HepG2 (cell line): ENCODE data around the gene VWA3A. TPM values are rescaled to one million over a fixed set of nuclear protein-coding genes. Genes with fewer than 3 reads are reported as not detected.
A peak's percentile ranks its signal among the peaks of the same experiment; 100 is the strongest.

Experiments
- CBFB ChIP-seq: sonication (generic); formaldehyde crosslinking; IDR thresholded peaks from 2 replicates; pipeline ENCODE4 v1.4.0; 2020; ENCODE audit warnings: missing genetic modification reagents
- EZH2 ChIP-seq: conservative IDR thresholded peaks from 2 replicates; pipeline ENCODE4 v1.6.1; 2012; ENCODE audit warnings: mild to moderate bottlenecking, low read depth, low read length, moderate library complexity
- HNF4G ChIP-seq, 2 experiments: sonication (generic) in 1 of 2; formaldehyde crosslinking in 1 of 2; IDR thresholded peaks; 2 replicates each; pipeline versions ENCODE4 v1.4.0 to v1.6.1; 2011 to 2020; ENCODE audit warnings: borderline replicate concordance in 2 of 2, low read depth in 2 of 2, mild to moderate bottlenecking in 2 of 2, low read length in 1 of 2, missing genetic modification reagents in 1 of 2, moderate library complexity in 1 of 2
- HOXD1 ChIP-seq: sonication (generic); formaldehyde crosslinking; IDR thresholded peaks from 2 replicates; pipeline ENCODE4 v1.5.0; 2020; ENCODE audit warnings: missing genetic modification reagents
- MATR3 ChIP-seq: sonication (generic); formaldehyde crosslinking; IDR thresholded peaks from 2 replicates; pipeline ENCODE4 v1.4.0; 2020; ENCODE audit warnings: missing genetic modification reagents
- MEIS2 ChIP-seq: sonication (generic); formaldehyde crosslinking; IDR thresholded peaks from 2 replicates; pipeline ENCODE4 v1.9.0; 2021; ENCODE audit warnings: mild to moderate bottlenecking, missing genetic modification reagents
- NR2F2 ChIP-seq: IDR thresholded peaks from 2 replicates; pipeline ENCODE4 v1.6.1; 2012; ENCODE audit warnings: low read depth, inconsistent platforms, borderline replicate concordance
- REPIN1 ChIP-seq: sonication (generic); formaldehyde crosslinking; IDR thresholded peaks from 2 replicates; pipeline ENCODE4 v1.8.0; 2022; ENCODE audit warnings: missing genetic modification reagents, low read depth, mild to moderate bottlenecking, borderline replicate concordance
- REST ChIP-seq, 2 experiments: IDR thresholded peaks; 2 replicates each; pipeline ENCODE4 v1.6.1; 2011 to 2012; ENCODE audit warnings: low read length in 2 of 2, borderline replicate concordance in 1 of 2, low read depth in 1 of 2, mild to moderate bottlenecking in 1 of 2, moderate library complexity in 1 of 2
- SNRNP70 ChIP-seq: fragments of 200-400 bp; formaldehyde crosslinking; IDR thresholded peaks from 2 replicates; pipeline ENCODE4 v1.6.1; 2017; ENCODE audit warnings: mild to moderate bottlenecking, low read depth, low read length, moderate library complexity
- SRSF4 ChIP-seq: fragments of 200-400 bp; formaldehyde crosslinking; IDR thresholded peaks from one replicate; pipeline ENCODE4 v1.6.1; 2018; ENCODE audit warnings: mild to moderate bottlenecking, low read depth, low read length, moderate library complexity; ENCODE audit not compliant: poor library complexity, severe bottlenecking
- TOPORS ChIP-seq: sonication (generic); formaldehyde crosslinking; IDR thresholded peaks from 2 replicates; pipeline ENCODE4 v1.8.0; 2023; ENCODE audit warnings: mild to moderate bottlenecking, missing genetic modification reagents
- ZBTB21 ChIP-seq: sonication (generic); formaldehyde crosslinking; IDR thresholded peaks from 2 replicates; pipeline ENCODE4 v1.4.0; 2020; ENCODE audit warnings: missing genetic modification reagents
- ZBTB33 ChIP-seq: sonication (generic); formaldehyde crosslinking; IDR thresholded peaks from 2 replicates; pipeline ENCODE4 v1.4.0; 2020; ENCODE audit warnings: missing genetic modification reagents
- ZKSCAN5 ChIP-seq: sonication (generic); formaldehyde crosslinking; IDR thresholded peaks from 2 replicates; pipeline ENCODE4 v1.5.1; 2020; ENCODE audit warnings: mild to moderate bottlenecking, missing genetic modification reagents
- ZNF260 ChIP-seq: sonication (generic); formaldehyde crosslinking; IDR thresholded peaks from 2 replicates; pipeline ENCODE4 v1.4.0; 2020; ENCODE audit warnings: missing genetic modification reagents, low read depth, mild to moderate bottlenecking, borderline replicate concordance
- ZNF432 ChIP-seq: sonication (generic); formaldehyde crosslinking; IDR thresholded peaks from 2 replicates; pipeline ENCODE4 v1.5.0; 2020; ENCODE audit warnings: missing genetic modification reagents, mild to moderate bottlenecking, borderline replicate concordance
- ZNF503 ChIP-seq: sonication (generic); formaldehyde crosslinking; IDR thresholded peaks from 2 replicates; pipeline ENCODE4 v1.4.0; 2020; ENCODE audit warnings: missing genetic modification reagents
- ZNF652 ChIP-seq: IDR thresholded peaks from 2 replicates; pipeline ENCODE4 v1.6.1; 2016; ENCODE audit warnings: low read depth, borderline replicate concordance
- ZSCAN31 ChIP-seq: sonication (generic); formaldehyde crosslinking; IDR thresholded peaks from 2 replicates; pipeline ENCODE4 v1.5.0; 2020; ENCODE audit warnings: low read depth, mild to moderate bottlenecking, missing genetic modification reagents
- polyA plus RNA-seq, 8 experiments: library from polyadenylated mRNA; depleted of rRNA in 3 of 8; stranded (reverse) in 7 of 8; unstranded in 1 of 8; fragments of >200 nt; fragmentation: Illumina TruSeq in 4 of 8; extraction: Trizol in 4 of 8; gene quantifications; 2 replicates each; pipeline versions ENCODE4 v1.2.1 to v1.2.3, GENCODE V29; 2011 to 2016; ENCODE audit warnings: low read depth in 4 of 8, missing spikeins in 1 of 8, mixed read lengths in 1 of 8; ENCODE audit not compliant: insufficient read depth in 1 of 8
- total RNA-seq, 5 experiments: library from RNA; depleted of rRNA; stranded (reverse); fragments of >200 nt; fragmentation: Illumina TruSeq; extraction: Trizol; gene quantifications; 2 replicates each; pipeline ENCODE4 v1.2.3, GENCODE V29; 2016; ENCODE audit warnings: low read depth in 1 of 5

VWA3A gene
- total and polyA plus RNA-seq, 2 of the 13 experiments (the other 11 are each of a cell fraction or from before 2014, with no cell fraction given) = 0.03 to 0.07 TPM

- TF ChIP-seq REST (IDR thresholded peaks at IDR 0.05; ENCODE audit: borderline replicate concordance in 1 of 2, low read depth in 1 of 2, low read length in 2 of 2) (peak in 1 of 2 experiments; percentile 37; a peak in 1 of 4 replicates), ZNF652 (CRISPR knock-in tag) (no peak), REPIN1 (peak; percentile 99), CBFB (peak; percentile 74), MATR3 (CRISPR knock-in tag) (peak; percentile 33; the same call in 1 of the 2 replicates), ZNF260 (CRISPR knock-in tag) (peak; percentile 94; the same call in 1 of the 2 replicates), ZKSCAN5 (no peak), NR2F2 (no peak), ZNF432 (CRISPR knock-in tag) (no peak; the same call in 1 of the 2 replicates), HNF4G (IDR thresholded peaks at IDR 0.05; ENCODE audit: borderline replicate concordance, low read depth, low read length) (peak; percentile 55; the same call in 1 of the 2 replicates), HNF4G (CRISPR knock-in tag; IDR thresholded peaks at IDR 0.05; ENCODE audit: borderline replicate concordance, low read depth) (peak; percentile 78), TOPORS (CRISPR knock-in tag) (peak; percentile 97), MEIS2 (CRISPR knock-in tag) (peak; percentile 97), EZH2 (no peak), SNRNP70 (no peak), ZBTB33 (CRISPR knock-in tag) (peak; percentile 84), ZBTB21 (CRISPR knock-in tag) (peak; percentile 38; the same call in 1 of the 2 replicates), HOXD1 (no peak; the same call in 1 of the 2 replicates), SRSF4 (no peak), ZSCAN31 (peak; percentile 99), ZNF503 (peak; percentile 93)
Measured at GRCh38 chr16:22206013-22206841, 113.9 kb downstream of the VWA3A start, which contains the start of gene EEF2K (continued).
